ENCODE results near the gene ZNF33B. TPM values are rescaled to one million over a fixed set of nuclear protein-coding genes. Genes with fewer than 3 reads are reported as not detected.
"Not testable (repeated sequence)": the region's sequence is repeated elsewhere in the genome, so short reads cannot be mapped to it uniquely, and the experiment has no call there.

ZNF33B gene
- total RNA-seq, 1 experiment from 2014 or later, result 27.2 TPM

DNA sequence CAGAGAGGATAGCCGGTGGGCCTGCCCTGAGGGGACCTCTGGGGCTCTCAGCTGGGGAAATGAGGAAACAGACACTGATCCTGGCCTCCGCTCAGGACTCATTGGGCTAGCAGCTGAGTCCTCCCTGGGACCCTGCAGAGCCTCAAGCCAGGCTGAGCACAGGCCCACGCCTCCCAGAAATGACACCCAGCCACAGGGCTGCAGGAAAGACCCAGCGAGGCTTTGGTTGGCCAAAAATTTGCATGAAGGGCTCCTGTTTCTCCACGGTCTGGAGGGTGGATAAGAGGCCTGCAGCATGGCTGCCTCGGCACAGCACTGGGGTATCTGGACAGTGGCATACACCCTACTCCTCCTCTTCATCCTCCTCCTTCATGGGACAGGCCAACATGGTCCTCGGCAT is 60.4 kb downstream of the ZNF33B start:
- peaks cover 10% of the 10 kb centered on the region for H3K9me3 Mint-ChIP-seq (ENCODE audit: low read depth, unreplicated experiment)
- intact Hi-C loops (cut with micrococcal nuclease; ENCODE audit: unreplicated experiment), result no loop called here
- CTCF ChIA-PET, result no interaction called here
- H3K4me1 Mint-ChIP-seq (ENCODE audit: low read depth, unreplicated experiment), result no peaks in the 10 kb centered on the region
- no peak overlapping the region for H3K4me3 Mint-ChIP-seq (ENCODE audit: low read depth, unreplicated experiment)
- TF ChIP-seq, protein P1, sequence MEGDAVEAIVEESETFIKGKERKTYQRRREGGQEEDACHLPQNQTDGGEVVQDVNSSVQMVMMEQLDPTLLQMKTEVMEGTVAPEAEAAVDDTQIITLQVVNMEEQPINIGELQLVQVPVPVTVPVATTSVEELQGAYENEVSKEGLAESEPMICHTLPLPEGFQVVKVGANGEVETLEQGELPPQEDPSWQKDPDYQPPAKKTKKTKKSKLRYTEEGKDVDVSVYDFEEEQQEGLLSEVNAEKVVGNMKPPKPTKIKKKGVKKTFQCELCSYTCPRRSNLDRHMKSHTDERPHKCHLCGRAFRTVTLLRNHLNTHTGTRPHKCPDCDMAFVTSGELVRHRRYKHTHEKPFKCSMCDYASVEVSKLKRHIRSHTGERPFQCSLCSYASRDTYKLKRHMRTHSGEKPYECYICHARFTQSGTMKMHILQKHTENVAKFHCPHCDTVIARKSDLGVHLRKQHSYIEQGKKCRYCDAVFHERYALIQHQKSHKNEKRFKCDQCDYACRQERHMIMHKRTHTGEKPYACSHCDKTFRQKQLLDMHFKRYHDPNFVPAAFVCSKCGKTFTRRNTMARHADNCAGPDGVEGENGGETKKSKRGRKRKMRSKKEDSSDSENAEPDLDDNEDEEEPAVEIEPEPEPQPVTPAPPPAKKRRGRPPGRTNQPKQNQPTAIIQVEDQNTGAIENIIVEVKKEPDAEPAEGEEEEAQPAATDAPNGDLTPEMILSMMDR (IDR thresholded peaks at IDR 0.05; ENCODE audit: unreplicated experiment), result no peak
- no TSS peak for BruUV-seq (replicated peaks)
- no peaks in the 10 kb centered on the region for H3K27me3 Mint-ChIP-seq (ENCODE audit: unreplicated experiment)
- DNase-seq, result no peak
- H3K36me3 Mint-ChIP-seq (ENCODE audit: insufficient read depth, unreplicated experiment), result no peaks in the 10 kb centered on the region
- H3K27ac Mint-ChIP-seq (ENCODE audit: unreplicated experiment), result no peak overlapping the region

DNA sequence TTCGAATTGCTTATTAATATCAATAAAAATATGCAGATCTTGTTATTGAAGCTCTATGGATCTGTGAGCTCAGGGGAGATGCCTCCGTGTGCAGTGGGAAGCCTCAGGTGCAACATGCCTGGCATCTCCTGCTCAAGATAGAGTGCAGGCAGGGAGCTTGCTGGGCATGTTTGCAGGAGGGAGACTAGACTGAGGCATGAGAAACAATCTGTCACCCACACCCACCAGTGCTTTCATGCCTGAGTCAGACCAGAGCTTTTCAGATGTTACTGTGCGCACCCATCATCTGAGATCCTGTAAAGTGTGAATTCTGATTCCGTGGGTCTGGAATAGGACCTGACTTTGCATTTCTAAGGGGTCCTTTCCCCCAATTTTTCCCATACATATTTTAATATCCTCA is 62.0 kb downstream of the ZNF33B start:
- intact Hi-C loops (cut with micrococcal nuclease; ENCODE audit: unreplicated experiment), result no loop called here
- Mint-ChIP-seq H3K4me3 (ENCODE audit: low read depth, unreplicated experiment) (no peak overlapping the region), H3K27me3 (ENCODE audit: unreplicated experiment) (no peaks in the 10 kb centered on the region), H3K9me3 (ENCODE audit: low read depth, unreplicated experiment) (peaks cover 5% of the 10 kb centered on the region), H3K27ac (ENCODE audit: unreplicated experiment) (no peak overlapping the region), H3K36me3 (ENCODE audit: insufficient read depth, unreplicated experiment) (no peaks in the 10 kb centered on the region), H3K4me1 (ENCODE audit: low read depth, unreplicated experiment) (no peaks in the 10 kb centered on the region)
- CTCF ChIA-PET, result no interaction called here
- no peak for DNase-seq
- BruUV-seq (replicated peaks), result no TSS peak
- TF ChIP-seq, protein P1 (IDR thresholded peaks at IDR 0.05; ENCODE audit: unreplicated experiment), result no peak

DNA sequence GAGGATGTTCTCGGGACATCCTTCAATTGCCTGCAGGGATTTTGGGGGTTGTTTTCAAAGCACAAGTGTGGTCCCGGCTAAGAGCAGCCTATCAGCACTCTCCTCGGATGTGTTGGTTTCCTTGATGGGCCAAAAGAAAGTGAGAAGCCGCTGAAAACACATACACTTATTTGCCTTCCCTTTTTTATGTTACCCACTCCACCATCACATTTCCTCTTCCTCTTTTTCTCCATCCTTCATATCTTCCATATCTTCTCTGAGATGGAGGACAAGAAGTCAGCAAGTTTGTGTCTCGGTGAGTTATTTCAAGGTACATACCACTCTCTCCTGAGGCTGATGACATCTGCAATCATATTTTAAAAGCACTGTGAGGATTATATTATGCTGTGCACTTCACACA is 64.0 kb downstream of the ZNF33B start:
- Mint-ChIP-seq H3K36me3 (ENCODE audit: insufficient read depth, unreplicated experiment) (no peaks in the 10 kb centered on the region), H3K4me1 (ENCODE audit: low read depth, unreplicated experiment) (no peaks in the 10 kb centered on the region), H3K4me3 (ENCODE audit: low read depth, unreplicated experiment) (no peak overlapping the region), H3K27me3 (ENCODE audit: unreplicated experiment) (no peaks in the 10 kb centered on the region), H3K9me3 (ENCODE audit: low read depth, unreplicated experiment) (peaks cover 7% of the 10 kb centered on the region), H3K27ac (ENCODE audit: unreplicated experiment) (no peak overlapping the region)
- intact Hi-C loops (cut with micrococcal nuclease; ENCODE audit: unreplicated experiment), result no loop called here
- no peak for DNase-seq
- TF ChIP-seq, protein P1 (IDR thresholded peaks at IDR 0.05; ENCODE audit: unreplicated experiment), result no peak
- BruUV-seq (replicated peaks), result no TSS peak
- CTCF ChIA-PET, result no interaction called here

DNA sequence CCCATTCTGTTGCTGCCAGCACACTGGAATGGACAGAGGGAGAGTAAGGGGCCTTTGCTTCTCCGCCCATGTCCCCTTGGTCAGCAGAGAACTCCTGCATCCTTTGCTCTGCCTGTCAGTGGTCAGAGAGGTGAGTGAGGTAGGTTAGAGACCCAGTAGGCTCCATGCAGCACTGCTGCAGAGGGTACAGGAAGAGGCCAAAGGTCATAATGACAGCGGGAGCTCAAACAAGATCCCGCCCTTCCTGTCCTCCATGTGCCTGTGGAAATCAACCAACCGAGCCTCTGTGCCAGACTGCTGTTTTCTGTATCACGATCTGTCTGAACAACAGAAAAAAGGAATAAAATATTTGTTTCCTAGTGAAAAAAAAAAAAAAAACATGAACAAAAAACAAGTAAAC is 81.4 kb downstream of the ZNF33B start:
- Mint-ChIP-seq H3K4me1 (ENCODE audit: low read depth, unreplicated experiment) (peaks cover 3% of the 10 kb centered on the region), H3K4me3 (ENCODE audit: low read depth, unreplicated experiment) (no peak overlapping the region), H3K27ac (ENCODE audit: unreplicated experiment) (no peak overlapping the region), H3K36me3 (ENCODE audit: insufficient read depth, unreplicated experiment) (peaks cover 15% of the 10 kb centered on the region), H3K9me3 (ENCODE audit: low read depth, unreplicated experiment) (no peaks in the 10 kb centered on the region), H3K27me3 (ENCODE audit: unreplicated experiment) (no peaks in the 10 kb centered on the region)
- TF ChIP-seq, protein P1 (IDR thresholded peaks at IDR 0.05; ENCODE audit: unreplicated experiment), result no peak
- BruUV-seq (replicated peaks), result no TSS peak
- no peak for DNase-seq
- intact Hi-C loops (cut with micrococcal nuclease; ENCODE audit: unreplicated experiment), result no loop called here
- CTCF ChIA-PET, result no interaction called here

DNA sequence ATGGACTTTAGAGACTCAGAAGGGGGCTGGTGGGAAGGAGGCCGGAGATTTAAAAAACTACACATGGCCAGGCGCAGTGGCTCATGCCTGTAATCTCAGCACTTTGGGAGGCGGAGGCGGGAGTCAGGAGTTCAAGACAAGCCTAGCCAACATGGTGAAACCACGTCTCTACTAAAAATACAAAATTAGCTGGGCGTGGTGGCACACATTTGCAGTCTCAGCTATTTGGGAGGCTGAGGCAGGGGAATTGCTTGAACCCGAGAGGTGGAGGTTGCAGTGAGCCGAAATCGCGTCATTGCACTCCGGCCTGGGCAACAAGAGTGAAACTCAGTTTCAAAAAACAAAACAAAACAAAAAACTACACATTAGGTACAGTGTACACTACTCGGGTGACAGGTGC is 84.8 kb downstream of the ZNF33B start:
- intact Hi-C loops (cut with micrococcal nuclease; ENCODE audit: unreplicated experiment), result loop anchor here (2.0 kb wide), 1 partner anchor 85 kb away; the partner anchor contains the start of gene ZNF33B
- H3K9me3 Mint-ChIP-seq (ENCODE audit: low read depth, unreplicated experiment); CTCF ChIA-PET; H3K27me3 Mint-ChIP-seq (ENCODE audit: unreplicated experiment); H3K4me1 Mint-ChIP-seq (ENCODE audit: low read depth, unreplicated experiment); BruUV-seq (replicated peaks); DNase-seq: not testable (repeated sequence)
- Mint-ChIP-seq H3K27ac (ENCODE audit: unreplicated experiment) (peak overlapping the region; percentile 78), H3K36me3 (ENCODE audit: insufficient read depth, unreplicated experiment) (peaks cover 19% of the 10 kb centered on the region), H3K4me3 (ENCODE audit: low read depth, unreplicated experiment) (peak overlapping the region; percentile 99)

All from Calu3 (cell line).